ENCODE measurements around the gene ZBTB49.
"Not testable (repeated sequence)": the region's sequence is repeated elsewhere in the genome, so short reads cannot be mapped to it uniquely, and the experiment has no call there.

The ZBTB49 gene

DNA sequence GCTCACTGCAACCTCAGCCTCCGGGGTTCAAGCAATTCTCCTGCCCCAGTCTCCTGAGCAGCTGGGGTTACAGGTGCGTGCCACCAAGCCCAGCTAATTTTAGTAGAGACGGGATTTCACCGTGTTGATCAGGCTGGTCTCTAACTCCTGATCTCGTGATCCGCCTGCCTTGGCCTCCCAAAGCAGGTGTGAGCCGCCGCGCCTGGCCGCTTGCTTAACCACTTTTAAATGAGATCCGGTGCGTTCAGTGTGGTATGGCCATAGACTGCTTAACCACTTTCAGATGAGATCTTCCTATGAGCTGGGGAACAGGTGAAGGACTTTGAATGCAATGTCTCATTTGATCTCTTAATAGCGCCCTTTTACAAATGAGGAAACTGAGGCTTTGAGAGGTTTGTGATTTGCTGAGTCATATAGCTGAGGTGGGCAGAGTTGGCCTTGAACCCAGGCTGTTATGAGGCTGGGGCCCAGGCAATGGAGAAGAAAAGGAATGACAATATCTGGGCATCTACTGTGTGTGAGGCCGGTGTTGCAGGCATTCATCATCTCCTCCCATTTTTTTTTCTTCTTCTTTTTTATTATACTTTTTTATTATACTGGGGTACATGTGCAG lies 55.0 kb downstream of the ZBTB49 start:
- DNase-seq = no peak
- in situ Hi-C loops (cut with MboI; ENCODE audit: low pct_unique_long_range_greater_than_20kb, low sequenced_read_pairs) = no loop called here

DNA sequence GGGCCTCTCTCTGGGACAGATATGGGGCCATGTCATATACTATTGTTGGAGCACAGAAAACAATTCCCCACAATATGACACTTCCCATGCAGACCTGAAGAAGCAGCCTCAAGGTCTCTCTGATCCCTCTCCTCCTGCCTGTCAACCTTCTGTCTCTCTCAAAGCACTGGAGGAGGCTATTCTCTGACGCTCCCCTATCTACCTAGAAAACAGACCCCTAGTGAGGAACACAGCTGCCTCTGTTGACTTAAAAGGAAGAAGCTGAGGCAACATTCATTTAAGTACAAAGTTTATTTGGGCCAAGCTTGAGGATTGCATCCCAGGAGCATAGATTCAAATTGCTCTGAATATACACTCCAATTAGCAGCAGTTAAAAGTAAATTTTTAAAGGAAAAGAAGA lies 57.5 kb downstream of the ZBTB49 start:
- in situ Hi-C loops (cut with MboI; ENCODE audit: low pct_unique_long_range_greater_than_20kb, low sequenced_read_pairs) = no loop called here
- DNase-seq = no peak

DNA sequence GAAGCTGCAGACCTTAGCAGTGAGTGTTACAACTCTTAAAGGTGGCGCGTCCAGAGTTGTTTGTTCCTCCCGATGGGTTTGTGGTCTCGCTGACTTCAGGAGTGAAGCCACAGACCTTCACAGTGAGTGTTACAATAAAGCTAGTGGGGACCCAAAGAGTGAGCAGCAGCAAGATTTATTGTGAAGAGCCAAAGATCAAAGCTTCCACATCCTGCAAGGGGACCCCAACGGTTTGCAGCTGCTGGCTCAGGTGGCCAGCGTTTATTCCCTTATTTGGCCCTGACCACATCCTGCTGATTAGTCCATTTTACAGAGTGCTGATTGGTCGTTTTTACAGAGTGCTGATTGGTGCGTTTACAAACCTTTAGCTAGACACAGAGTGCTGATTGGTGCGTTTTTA lies 58.5 kb downstream of the ZBTB49 start:
- in situ Hi-C loops (cut with MboI; ENCODE audit: low pct_unique_long_range_greater_than_20kb, low sequenced_read_pairs); DNase-seq: not testable (repeated sequence)

DNA sequence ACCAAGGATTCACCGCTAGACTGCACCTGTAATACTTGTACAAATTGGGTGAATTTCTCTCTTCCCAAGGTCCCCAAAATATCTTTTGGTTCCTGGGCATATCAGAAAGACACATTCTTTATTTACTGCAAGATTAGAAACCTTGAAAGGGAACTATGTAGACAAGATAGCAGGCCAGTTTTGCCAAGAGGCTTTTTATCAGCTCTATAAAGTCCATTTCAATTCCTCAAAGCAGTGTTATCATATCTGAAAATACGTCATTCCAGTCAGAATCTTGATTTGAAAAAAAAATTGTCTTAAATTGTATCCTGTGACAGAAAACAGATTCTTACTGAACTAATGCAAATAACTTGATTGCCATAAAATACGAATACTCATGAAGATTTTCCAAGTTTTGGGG lies 59.8 kb downstream of the ZBTB49 start:
- DNase-seq = no peak
- in situ Hi-C loops (cut with MboI; ENCODE audit: low pct_unique_long_range_greater_than_20kb, low sequenced_read_pairs) = no loop called here

DNA sequence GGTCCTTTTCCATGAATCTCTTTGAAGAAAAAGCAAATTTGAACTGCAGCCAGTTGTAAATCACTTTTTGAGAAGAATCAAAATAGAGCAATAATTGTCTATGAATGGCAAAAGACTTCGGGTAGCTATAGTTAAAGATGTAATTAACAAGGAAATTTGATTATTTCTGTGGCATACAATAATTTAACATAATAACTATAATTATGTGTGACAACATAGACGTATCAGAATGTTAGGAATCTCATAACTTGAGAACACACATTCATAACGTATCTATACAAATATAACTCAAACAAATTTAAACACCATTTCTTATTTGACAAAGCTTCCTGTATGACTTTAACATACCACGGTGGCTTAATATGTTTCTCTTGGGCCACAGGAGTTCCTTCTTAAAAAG lies 60.9 kb downstream of the ZBTB49 start:
- no peak for DNase-seq
- in situ Hi-C loops (cut with MboI; ENCODE audit: low pct_unique_long_range_greater_than_20kb, low sequenced_read_pairs) = no loop called here

DNA sequence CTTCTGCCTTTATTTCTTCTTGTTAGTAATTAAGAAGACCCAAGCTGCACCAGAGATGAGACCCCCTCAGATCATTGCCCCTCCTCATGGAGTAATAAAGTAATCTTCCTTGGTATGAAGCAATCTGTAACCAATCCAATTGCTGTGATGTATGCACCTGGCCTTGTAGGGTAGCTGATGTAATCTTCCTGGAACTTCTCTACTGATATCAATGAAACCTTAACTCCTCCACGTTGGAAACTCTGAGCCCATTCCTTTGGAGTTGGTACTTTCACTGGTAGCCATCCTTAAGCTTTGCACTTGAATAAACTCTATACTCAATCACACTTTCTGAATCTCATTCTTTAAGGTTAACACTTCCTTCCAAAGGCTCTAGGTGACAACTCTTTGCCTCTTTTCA lies 65.3 kb downstream of the ZBTB49 start:
- in situ Hi-C loops (cut with MboI; ENCODE audit: low pct_unique_long_range_greater_than_20kb, low sequenced_read_pairs) = no loop called here
- DNase-seq = no peak

DNA sequence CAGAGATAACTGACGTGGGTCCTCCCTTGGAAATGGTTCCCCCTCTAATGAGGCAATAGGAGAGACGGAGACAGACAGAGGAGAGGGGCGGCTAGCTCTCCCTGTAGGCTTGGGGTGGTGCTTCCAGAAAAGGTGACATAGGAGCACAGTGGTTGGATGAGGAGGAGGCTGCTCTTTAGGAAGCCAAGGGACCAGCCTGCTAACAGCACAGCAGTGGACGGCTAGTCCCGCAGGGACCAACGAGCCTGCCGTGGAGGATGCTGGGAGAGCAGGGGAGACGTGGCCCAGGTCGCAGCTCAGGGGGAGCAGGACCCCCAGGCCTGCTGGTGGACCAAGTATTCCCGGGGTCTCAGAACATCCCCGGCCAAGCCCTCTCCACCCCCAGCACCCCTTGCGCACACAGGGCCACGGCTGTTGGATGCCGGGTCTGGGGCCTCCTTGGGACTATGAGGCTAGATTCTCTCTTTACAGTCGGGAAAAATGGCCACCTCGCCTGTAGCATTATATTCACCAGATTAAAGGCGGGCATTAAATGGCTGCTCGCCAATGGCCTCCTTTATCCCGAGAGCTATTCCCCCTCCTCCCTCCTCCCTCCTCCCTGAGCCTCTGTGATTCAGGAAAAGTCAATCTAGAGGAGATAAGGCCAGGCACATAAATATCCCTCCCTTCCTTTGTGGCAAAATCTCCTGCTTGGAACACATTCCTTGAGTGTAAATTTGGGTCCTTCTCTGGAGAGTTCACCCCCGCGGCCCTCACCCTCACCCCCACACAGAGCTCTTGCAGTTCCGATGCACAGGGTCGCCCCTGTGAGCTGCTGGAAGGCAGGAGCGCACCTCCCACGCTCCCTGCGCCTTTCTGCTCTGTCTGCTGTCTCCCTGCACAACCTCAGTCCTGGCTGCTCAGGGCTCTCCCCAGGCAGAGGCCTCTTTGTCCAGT lies 66.3 kb downstream of the ZBTB49 start:
- in situ Hi-C loops (cut with MboI; ENCODE audit: low pct_unique_long_range_greater_than_20kb, low sequenced_read_pairs) = no loop called here
- DNase-seq = no peak

DNA sequence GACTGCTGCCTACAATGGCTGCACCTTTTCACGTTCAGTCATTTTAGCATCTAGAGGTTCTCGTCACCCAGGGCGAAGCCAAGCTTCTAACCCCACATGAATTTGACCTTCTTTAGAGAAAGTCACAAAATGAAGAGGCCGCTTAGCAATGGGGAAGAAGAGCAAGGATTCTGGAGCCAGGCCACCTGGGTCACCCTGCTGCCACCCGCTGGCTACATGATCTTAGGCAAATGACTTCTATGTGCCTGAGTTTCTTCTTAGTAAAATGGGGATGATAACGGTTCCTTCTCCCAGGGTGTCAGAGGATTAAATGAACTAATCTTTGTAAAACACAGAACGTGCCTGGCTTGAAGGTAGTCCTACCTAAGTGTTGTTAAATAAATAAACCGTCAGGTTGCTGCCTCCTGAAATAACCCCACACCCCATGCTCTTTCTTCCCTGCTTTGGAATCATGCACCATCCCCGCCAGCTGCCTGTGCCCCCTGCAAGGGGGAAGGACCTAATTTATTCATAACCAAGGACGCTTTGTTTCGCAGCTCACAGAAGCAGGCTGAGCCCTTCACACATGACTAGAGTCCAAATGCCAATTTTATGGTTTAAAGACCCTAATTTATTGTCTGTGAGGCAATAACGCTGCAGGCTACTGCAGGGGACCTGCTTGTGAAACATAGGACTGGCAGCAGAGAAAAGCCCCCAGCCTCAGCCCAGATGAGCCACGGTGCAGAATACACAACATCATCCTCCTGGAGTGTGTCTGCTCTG lies 68.2 kb downstream of the ZBTB49 start:
- in situ Hi-C loops (cut with MboI; ENCODE audit: low pct_unique_long_range_greater_than_20kb, low sequenced_read_pairs) = no loop called here
- DNase-seq = no peak

DNA sequence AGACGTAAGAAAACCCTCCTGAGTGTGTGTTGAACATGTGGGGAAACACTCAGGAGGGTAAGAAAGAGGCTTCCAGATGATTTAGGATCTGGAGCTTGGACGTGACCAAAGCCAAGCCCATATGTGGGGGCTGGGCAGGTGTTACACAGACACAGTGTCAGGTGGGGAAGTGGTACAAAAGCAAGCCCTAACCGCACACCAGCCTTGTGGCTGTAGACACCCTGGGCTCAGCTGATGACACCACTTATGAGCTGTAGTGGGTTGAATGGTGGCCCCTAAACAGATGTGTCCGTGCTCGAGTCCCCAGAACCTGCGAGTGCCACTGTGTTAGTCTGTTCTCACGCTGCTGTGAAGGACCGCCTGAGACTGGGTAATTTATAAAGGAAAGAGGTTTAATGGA lies 71.8 kb downstream of the ZBTB49 start:
- DNase-seq = no peak
- in situ Hi-C loops (cut with MboI; ENCODE audit: low pct_unique_long_range_greater_than_20kb, low sequenced_read_pairs) = no loop called here

DNA sequence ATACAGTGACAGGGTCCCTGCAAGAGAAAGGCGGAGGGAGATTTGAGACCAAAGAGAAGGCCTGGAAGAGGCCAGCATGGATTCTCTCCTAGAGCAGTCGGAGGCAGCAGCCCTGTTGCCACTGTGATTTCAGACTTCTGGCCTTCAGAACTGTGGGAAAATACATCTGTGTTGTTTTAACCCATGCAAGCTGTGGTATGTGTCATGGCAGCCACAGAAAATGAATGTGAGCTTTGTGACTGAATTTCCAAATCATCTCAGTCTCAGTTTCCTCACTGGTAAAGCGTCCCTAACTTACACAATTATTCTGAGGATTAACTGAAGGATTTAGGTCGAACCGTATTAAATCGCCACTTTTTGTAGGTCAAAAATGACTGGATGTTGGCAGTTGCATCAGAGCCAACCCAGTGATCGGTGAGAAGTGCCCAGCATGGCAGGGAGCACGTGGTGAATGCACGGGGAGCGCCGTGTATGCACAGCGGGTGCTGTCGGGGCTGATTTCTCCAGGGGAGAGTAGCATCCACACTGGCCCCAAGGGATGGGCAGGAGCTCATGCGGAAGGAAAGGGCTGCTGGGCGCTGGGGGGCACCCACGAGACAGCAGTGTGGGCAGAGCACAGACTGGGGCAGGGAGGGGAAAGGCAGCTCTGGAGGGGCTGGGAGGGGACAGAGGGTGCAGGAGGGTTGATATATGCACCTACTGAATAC lies 73.1 kb downstream of the ZBTB49 start:
- in situ Hi-C loops (cut with MboI; ENCODE audit: low pct_unique_long_range_greater_than_20kb, low sequenced_read_pairs) = no loop called here
- no peak for DNase-seq

DNA sequence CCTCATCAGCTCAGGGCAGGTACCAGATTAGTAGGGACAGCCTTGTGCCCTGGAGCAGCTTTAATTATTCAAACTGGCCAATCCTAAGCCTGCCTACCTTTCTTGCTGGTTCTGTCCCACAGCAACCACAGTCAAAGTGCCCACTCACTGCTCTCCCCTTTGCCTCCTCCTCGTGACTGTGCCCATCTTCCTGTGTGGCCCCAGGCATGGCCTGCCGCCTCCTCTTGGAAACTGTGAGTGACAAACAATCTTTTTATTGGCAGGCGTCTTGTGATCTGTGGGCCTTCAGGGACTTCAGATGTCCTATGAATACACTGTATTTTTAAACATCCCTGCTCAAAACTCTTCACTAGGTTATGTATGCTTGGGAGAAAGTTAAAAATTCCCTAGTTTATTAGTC lies 74.0 kb downstream of the ZBTB49 start:
- in situ Hi-C loops (cut with MboI; ENCODE audit: low pct_unique_long_range_greater_than_20kb, low sequenced_read_pairs) = no loop called here
- DNase-seq = no peak

DNA sequence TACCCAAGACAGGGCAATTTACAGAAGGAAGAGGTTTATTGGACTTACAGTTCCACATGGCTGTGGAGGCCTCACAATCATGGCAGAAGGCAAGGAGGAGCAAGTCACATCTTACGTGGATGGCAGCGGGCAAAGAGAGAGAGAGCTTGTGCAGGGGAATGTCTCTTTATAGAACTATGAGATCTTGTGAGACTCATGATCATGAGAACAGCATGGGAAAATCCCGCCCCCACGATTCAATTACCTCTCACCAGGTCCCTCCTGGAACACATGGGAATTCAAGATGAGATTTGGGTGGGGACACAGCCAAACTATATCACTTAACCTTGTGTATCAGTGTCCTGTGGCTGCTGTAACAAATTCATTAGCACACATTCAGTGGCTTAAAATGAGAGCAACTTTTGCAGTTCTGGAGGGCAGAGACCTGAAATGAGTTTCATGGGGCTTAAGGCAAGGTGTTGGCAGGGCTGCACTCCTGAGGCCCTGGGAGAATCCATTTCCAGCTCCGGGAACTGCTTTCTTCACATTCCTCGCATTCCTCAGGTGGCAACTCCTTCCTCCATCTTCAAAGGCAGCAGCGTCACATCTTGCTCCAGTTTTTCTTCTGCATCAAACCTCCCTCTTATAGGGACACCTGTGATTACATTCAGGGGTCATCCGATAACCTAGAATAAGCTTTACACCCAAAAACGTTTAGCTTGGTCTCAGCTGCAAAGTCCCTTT lies 74.6 kb downstream of the ZBTB49 start:
- DNase-seq = no peak
- in situ Hi-C loops (cut with MboI; ENCODE audit: low pct_unique_long_range_greater_than_20kb, low sequenced_read_pairs) = no loop called here

DNA sequence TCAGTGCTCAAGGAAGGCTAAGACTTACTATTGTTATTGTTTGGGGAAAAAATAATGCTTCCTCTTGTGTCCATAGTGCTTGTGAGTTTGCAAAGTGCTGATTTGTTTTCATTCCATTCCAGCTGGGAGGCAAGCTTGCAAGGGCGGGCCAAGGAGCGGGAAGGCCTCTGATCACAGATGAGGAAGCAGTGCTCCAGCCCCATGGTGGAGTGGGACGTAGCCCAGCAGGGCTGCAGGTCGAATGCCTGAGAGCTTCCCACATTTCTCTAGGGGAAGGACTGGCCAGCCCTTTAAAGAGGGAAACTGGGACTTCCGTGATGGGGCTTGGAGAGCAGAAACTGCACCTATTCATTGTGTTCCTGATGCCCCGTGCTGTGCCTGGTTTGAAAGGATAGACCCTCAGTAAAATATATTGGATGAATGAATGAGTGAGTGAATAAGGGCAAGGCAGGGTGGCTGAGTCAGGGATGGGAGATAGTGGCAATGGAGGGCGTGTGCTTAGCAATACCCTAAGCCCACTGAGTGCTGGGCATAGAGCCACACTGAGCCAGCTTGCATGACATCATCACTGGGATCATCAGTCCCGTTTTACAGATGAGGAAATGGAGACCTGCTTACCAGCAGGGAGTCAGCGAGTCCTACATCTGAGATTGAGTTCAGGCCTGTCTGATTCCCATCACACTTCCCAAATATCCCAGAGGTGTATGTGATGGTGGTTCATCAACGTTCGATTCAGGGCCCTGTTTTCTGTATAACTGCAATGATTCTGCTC lies 78.9 kb downstream of the ZBTB49 start:
- no peak for DNase-seq
- in situ Hi-C loops (cut with MboI; ENCODE audit: low pct_unique_long_range_greater_than_20kb, low sequenced_read_pairs) = no loop called here
